Daoy (cell line): ENCODE measurements around the gene PRKRA. TPM values are rescaled to one million over a fixed set of nuclear protein-coding genes. Genes with fewer than 3 reads are reported as not detected.

Experiments used
- total RNA-seq: library from RNA; depleted of rRNA; stranded (reverse); fragments of >200 nt; shearing (Covaris generic); gene quantifications from 2 replicates; pipeline ENCODE4 v1.2.3, GENCODE V29; 2014; rRNA removed

The PRKRA gene
- total RNA-seq, 1 experiment from 2014 or later = 27.7 TPM

Other genes starting within 250 kb of the PRKRA start
- 2.1 TPM in 1 of 2 replicates, not detected in the other for gene PJVK, start 203 bp upstream of the PRKRA start, total RNA-seq
- 29.0 and 43.0 TPM in 2 replicates for gene FKBP7, start 27.4 kb upstream of the PRKRA start, total RNA-seq
- 7.9 and 11.7 TPM in 2 replicates for gene PLEKHA3, start 29.3 kb upstream of the PRKRA start, total RNA-seq